ACHN (cell line): ENCODE measurements around the gene CRADD.
A peak's percentile ranks its signal among the peaks of the same experiment; 100 is the strongest.
"Not testable (repeated sequence)": the region's sequence is repeated elsewhere in the genome, so short reads cannot be mapped to it uniquely, and the experiment has no call there.

Source experiments
- DNase-seq: peaks from one replicate; pipeline ENCODE4 v3.0.0-alpha.2; 2015
- in situ Hi-C: cut with HindIII; loops from 2 replicates; pipeline ENCODE4 v1.10.0; 2017; ENCODE audit warnings: low sequenced_read_pairs, low pct_ligation_motif_present, low pct_unique_long_range_greater_than_20kb

Gene CRADD

GRCh38 chr12:93677195-93678064 is at the start of gene CRADD:
Gene CRADD, plus strand, starts transcription at chr12:93677375.
- in situ Hi-C loops = no loop called here
- DNase-seq = peak; percentile 100

- in situ Hi-C loops = no loop called here
- DNase-seq = no peak
Observed at GRCh38 chr12:93632383-93632782, 44.8 kb upstream of the CRADD start.

GRCh38 chr12:93634416-93634815 is 42.8 kb upstream of the CRADD start:
- in situ Hi-C loops = no loop called here
- no peak for DNase-seq

GRCh38 chr12:93636708-93637107 is 40.5 kb upstream of the CRADD start:
- no peak for DNase-seq
- in situ Hi-C loops = no loop called here

- in situ Hi-C loops = no loop called here
Observed at GRCh38 chr12:93638095-93638494, 39.1 kb upstream of the CRADD start.

GRCh38 chr12:93638954-93639353 is 38.2 kb upstream of the CRADD start:
- in situ Hi-C loops = no loop called here
- no peak for DNase-seq

More at GRCh38 chr12:93638095-93638494, 39.1 kb upstream of the CRADD start:
- no peak for DNase-seq

- DNase-seq = no peak
- in situ Hi-C loops = no loop called here
Observed at GRCh38 chr12:93639406-93639805, 37.8 kb upstream of the CRADD start.

GRCh38 chr12:93641380-93641779 is 35.8 kb upstream of the CRADD start:
- in situ Hi-C loops = not testable (repeated sequence)

GRCh38 chr12:93642751-93643150 is 34.4 kb upstream of the CRADD start:
- no peak for DNase-seq
- in situ Hi-C loops = no loop called here

More at GRCh38 chr12:93641380-93641779, 35.8 kb upstream of the CRADD start:
- not testable (repeated sequence) for DNase-seq

- in situ Hi-C loops = no loop called here
- no peak for DNase-seq
Observed at GRCh38 chr12:93645702-93646101, 31.5 kb upstream of the CRADD start.

GRCh38 chr12:93650626-93651025 is 26.5 kb upstream of the CRADD start:
- no peak for DNase-seq
- in situ Hi-C loops = no loop called here

GRCh38 chr12:93653079-93653478 is 24.1 kb upstream of the CRADD start:
- no peak for DNase-seq
- in situ Hi-C loops = no loop called here

GRCh38 chr12:93653712-93654111 is 23.5 kb upstream of the CRADD start:
- in situ Hi-C loops = no loop called here
- no peak for DNase-seq

- DNase-seq = no peak
- in situ Hi-C loops = no loop called here
Observed at GRCh38 chr12:93654421-93654820, 22.8 kb upstream of the CRADD start.

GRCh38 chr12:93657071-93657470 is 20.1 kb upstream of the CRADD start:
- DNase-seq = no peak
- in situ Hi-C loops = no loop called here

GRCh38 chr12:93661021-93661420 is 16.2 kb upstream of the CRADD start:
- no peak for DNase-seq
- in situ Hi-C loops = no loop called here

- in situ Hi-C loops = no loop called here
Observed at GRCh38 chr12:93663006-93663728, 14.0 kb upstream of the CRADD start.

GRCh38 chr12:93663729-93664084 is 13.5 kb upstream of the CRADD start:
- DNase-seq = no peak
- in situ Hi-C loops = no loop called here

More at GRCh38 chr12:93663006-93663728, 14.0 kb upstream of the CRADD start:
- no peak for DNase-seq

GRCh38 chr12:93664573-93665138 is 12.5 kb upstream of the CRADD start:
- in situ Hi-C loops = no loop called here
- DNase-seq = no peak
